ENCODE data around the gene ISYNA1. TPM values are rescaled to one million over a fixed set of nuclear protein-coding genes. Genes with fewer than 3 reads are reported as not detected.
A peak's percentile ranks its signal among the peaks of the same experiment; 100 is the strongest.

ISYNA1 gene
- total and polyA plus RNA-seq, 7 donors: 6.3 to 17.0 (median 9.8) TPM

GRCh38 chr19:18417250-18418028, 20.5 kb downstream of the ISYNA1 start:
- Histone ChIP-seq H3K4me1 (peaks cover 25% of the 10 kb centered on the region), H3K27ac (peak overlapping the region; percentile 86), H3K27me3 (ENCODE audit: insufficient read depth in 3 of 3, low read length in 2 of 3) (peaks cover 0 to 7% (median 0%) of the 10 kb centered on the region in 3 donors), H3K4me3 (peak overlapping the region; percentile 53), H3K36me3 (ENCODE audit: insufficient read depth in 1 of 2, low read depth in 1 of 2) (no peaks in the 10 kb centered on the region), H3K9me3 (no peaks in the 10 kb centered on the region)
- intact Hi-C loops (cut with DNase I): loop anchor here in 1 of 2 donors (10.0 kb wide), 2 partner anchors 163 to 193 kb away; partner anchors contain the start of gene PDE4C
- DNase-seq: peak; percentile 84 to 86
- no peak for TF ChIP-seq CTCF (IDR thresholded peaks at IDR 0.05)
- 0 to 1% (median 1%) methylated on average over 34 to 53 of the region's 53 CpGs for WGBS, 3 donors
- ATAC-seq: peak; percentile 11 to 32 (median 20)

- DNase-seq (peak; percentile 90 to 93), ATAC-seq (peak; percentile 18 to 42 (median 23))
- peaks cover 25% of the 10 kb centered on the region for H3K4me1 ChIP-seq
- H3K36me3 ChIP-seq (ENCODE audit: insufficient read depth in 1 of 2, low read depth in 1 of 2): no peaks in the 10 kb centered on the region
- no peaks in the 10 kb centered on the region for H3K9me3 ChIP-seq
- H3K27ac ChIP-seq: peak overlapping the region; percentile 86
- H3K4me3 ChIP-seq: peak overlapping the region; percentile 53
- peaks cover 0 to 7% (median 0%) of the 10 kb centered on the region in 3 donors for H3K27me3 ChIP-seq (ENCODE audit: insufficient read depth in 3 of 3, low read length in 2 of 3)
- intact Hi-C loops (cut with DNase I): loop anchor here in 1 of 2 donors (10.0 kb wide), 2 partner anchors 162 to 192 kb away; partner anchors contain the start of gene PDE4C
- 2 to 4% (median 4%) methylated on average over 36 to 44 of the region's 44 CpGs for WGBS, 3 donors
- no peak for TF ChIP-seq CTCF (IDR thresholded peaks at IDR 0.05)
Measured at GRCh38 chr19:18416778-18417249, 21.1 kb downstream of the ISYNA1 start.

- no peak for TF ChIP-seq CTCF (IDR thresholded peaks at IDR 0.05)
- intact Hi-C loops (cut with DNase I): loop anchor here in 1 of 2 donors (10.0 kb wide), 2 partner anchors 161 to 191 kb away; partner anchors contain the start of gene PDE4C
- no peaks in the 10 kb centered on the region for H3K36me3 ChIP-seq (ENCODE audit: insufficient read depth in 1 of 2, low read depth in 1 of 2)
- WGBS, 3 donors: 31 to 41% (median 38%) methylated on average over 25 of the region's 25 CpGs
- H3K9me3 ChIP-seq: no peaks in the 10 kb centered on the region
- DNase-seq: peak; percentile 78 to 86
- peaks cover 12% of the 10 kb centered on the region for H3K4me1 ChIP-seq
- peaks cover 0 to 7% (median 0%) of the 10 kb centered on the region in 3 donors for H3K27me3 ChIP-seq (ENCODE audit: insufficient read depth in 3 of 3, low read length in 2 of 3)
- H3K4me3 ChIP-seq: peak overlapping the region; percentile 49
- peak overlapping the region; percentile 86 for H3K27ac ChIP-seq
- peak; percentile 2 to 13 (median 6) for ATAC-seq
Measured at GRCh38 chr19:18415178-18415867, 22.6 kb downstream of the ISYNA1 start.

- Histone ChIP-seq H3K9me3 (no peaks in the 10 kb centered on the region), H3K27ac (peak overlapping the region; percentile 86), H3K4me1 (peaks cover 11% of the 10 kb centered on the region), H3K36me3 (ENCODE audit: insufficient read depth in 1 of 2, low read depth in 1 of 2) (no peaks in the 10 kb centered on the region), H3K27me3 (ENCODE audit: insufficient read depth in 3 of 3, low read length in 2 of 3) (peaks cover 0 to 7% (median 0%) of the 10 kb centered on the region in 3 donors), H3K4me3 (peak overlapping the region; percentile 49)
- ATAC-seq: no peak
- TF ChIP-seq CTCF (IDR thresholded peaks at IDR 0.05): no peak
- peak in 1 of 2 donors; percentile 62 for DNase-seq
- intact Hi-C loops (cut with DNase I): loop anchor here (5.0 to 10.0 kb wide), 4 partner anchors 67 to 207 kb away; partner anchors contain the start of gene PDE4C (in 1 of the 2)
- WGBS, 3 donors: 28 to 48% (median 31%) methylated on average over 10 to 11 of the region's 11 CpGs
Measured at GRCh38 chr19:18414504-18415177, 23.3 kb downstream of the ISYNA1 start.
